Chondrocyte (in vitro differentiated cells): Measurements from ENCODE around the gene NLRP3. TPM values are rescaled to one million over a fixed set of nuclear protein-coding genes. Genes with fewer than 3 reads are reported as not detected.

ENCODE experiments used
- DNase-seq: peaks from one replicate; pipeline ENCODE4 v3.0.0; 2021; ENCODE audit warnings: mixed read lengths, low spot score
- H3K27ac Mint-ChIP-seq: one replicate; pipeline ENCODE4 v1.8.0; 2021; ENCODE audit warnings: mild to moderate bottlenecking, moderate library complexity, mixed read lengths; ENCODE audit not compliant: unreplicated experiment
- H3K27me3 Mint-ChIP-seq: 2 replicates; pipeline ENCODE4 v1.8.0; 2021; ENCODE audit warnings: low read depth, mixed read lengths
- H3K36me3 Mint-ChIP-seq: 2 replicates; pipeline ENCODE4 v1.8.0; 2021; ENCODE audit warnings: low read depth, mixed read lengths
- H3K4me1 Mint-ChIP-seq: 2 replicates; pipeline ENCODE4 v1.8.0; 2021; ENCODE audit warnings: low read depth, mild to moderate bottlenecking, mixed read lengths
- H3K4me3 Mint-ChIP-seq: one replicate; pipeline ENCODE4 v1.8.0; 2021; ENCODE audit warnings: mild to moderate bottlenecking, moderate library complexity, mixed read lengths; ENCODE audit not compliant: unreplicated experiment
- H3K9me3 Mint-ChIP-seq: 2 replicates; pipeline ENCODE4 v1.8.0; 2021; ENCODE audit warnings: low read depth, mixed read lengths
- total RNA-seq: library from RNA; stranded (reverse); gene quantifications from 3 replicates; pipeline ENCODE4 v1.2.1, GENCODE V29; 2021
- TF ChIP-seq, protein P1 (sequence below): fragments of 200-600 bp; sonication (generic); IDR thresholded peaks from 2 replicates; pipeline ENCODE4 v1.5.0; 2021; ENCODE audit warnings: antibody characterized with exemption, mild to moderate bottlenecking, moderate library complexity

The NLRP3 gene
- total RNA-seq, 1 donor from 2014 or later, result 0.15 TPM

DNA sequence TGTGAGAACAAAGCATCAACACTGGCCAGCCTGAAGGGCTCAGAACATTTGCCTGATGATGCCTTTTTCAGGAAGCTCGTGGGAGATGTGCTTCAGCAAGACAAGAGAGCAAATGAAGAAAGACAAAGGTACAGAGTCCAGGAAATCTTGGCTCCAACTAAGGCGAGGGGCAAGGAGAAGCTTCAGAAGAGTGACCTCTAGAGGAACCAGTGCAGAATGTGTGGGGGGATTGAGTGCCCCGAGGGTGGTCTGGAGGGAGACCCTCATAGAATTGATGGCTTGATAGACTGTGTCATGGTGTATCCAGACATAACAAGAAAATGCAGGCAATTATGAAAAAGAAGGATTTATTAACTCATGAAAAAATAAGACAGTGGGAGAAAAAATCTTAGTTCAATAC is 15.3 kb upstream of the NLRP3 start:
- TF ChIP-seq, protein P1, sequence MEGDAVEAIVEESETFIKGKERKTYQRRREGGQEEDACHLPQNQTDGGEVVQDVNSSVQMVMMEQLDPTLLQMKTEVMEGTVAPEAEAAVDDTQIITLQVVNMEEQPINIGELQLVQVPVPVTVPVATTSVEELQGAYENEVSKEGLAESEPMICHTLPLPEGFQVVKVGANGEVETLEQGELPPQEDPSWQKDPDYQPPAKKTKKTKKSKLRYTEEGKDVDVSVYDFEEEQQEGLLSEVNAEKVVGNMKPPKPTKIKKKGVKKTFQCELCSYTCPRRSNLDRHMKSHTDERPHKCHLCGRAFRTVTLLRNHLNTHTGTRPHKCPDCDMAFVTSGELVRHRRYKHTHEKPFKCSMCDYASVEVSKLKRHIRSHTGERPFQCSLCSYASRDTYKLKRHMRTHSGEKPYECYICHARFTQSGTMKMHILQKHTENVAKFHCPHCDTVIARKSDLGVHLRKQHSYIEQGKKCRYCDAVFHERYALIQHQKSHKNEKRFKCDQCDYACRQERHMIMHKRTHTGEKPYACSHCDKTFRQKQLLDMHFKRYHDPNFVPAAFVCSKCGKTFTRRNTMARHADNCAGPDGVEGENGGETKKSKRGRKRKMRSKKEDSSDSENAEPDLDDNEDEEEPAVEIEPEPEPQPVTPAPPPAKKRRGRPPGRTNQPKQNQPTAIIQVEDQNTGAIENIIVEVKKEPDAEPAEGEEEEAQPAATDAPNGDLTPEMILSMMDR, result no peak
- H3K27ac Mint-ChIP-seq, result no peak overlapping the region
- no peaks in the 10 kb centered on the region for H3K4me1 Mint-ChIP-seq
- H3K27me3 Mint-ChIP-seq, result peaks cover 12% of the 10 kb centered on the region
- DNase-seq, result no peak
- H3K4me3 Mint-ChIP-seq, result no peak overlapping the region
- no peaks in the 10 kb centered on the region for H3K36me3 Mint-ChIP-seq
- H3K9me3 Mint-ChIP-seq, result no peaks in the 10 kb centered on the region

DNA sequence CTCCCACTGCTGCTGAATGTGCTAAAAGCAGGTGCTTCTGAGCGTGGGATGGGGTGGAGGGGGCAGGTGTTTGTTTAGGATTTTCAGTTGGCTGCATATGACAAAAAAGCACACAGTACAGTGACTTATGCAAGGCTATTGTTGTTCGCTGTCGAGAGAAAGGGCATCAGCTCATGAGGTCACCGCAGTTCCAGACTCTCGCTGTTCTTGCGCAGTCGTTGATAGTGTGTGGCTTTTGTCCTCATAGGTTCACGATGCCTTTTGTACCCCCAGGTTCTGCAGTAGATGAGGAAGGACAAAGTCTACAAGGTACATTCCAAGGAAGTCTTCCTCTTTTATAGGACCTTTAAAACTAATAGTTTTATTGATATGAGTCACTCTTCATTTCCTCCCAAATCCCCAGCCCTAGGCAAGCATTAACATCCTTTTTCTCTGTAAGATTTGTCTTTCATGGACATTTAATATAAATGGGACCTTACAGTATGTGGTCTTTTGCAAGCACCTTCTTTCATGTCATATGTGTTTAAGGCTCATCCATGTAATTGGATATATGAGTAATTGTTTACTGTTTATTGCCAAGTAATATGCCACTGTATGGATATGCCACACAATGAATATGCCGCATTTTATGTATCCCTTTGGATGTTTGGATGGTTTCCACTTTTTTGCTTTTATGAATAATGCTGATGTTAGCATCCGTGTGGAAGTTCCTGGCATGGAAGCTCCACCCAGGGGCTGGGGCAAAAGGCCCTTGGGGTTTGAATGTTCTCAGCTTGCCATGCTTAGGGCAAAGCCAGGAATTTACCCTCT is 14.5 kb upstream of the NLRP3 start:
- no peaks in the 10 kb centered on the region for H3K9me3 Mint-ChIP-seq
- H3K27me3 Mint-ChIP-seq, result peaks cover 12% of the 10 kb centered on the region
- H3K36me3 Mint-ChIP-seq, result no peaks in the 10 kb centered on the region
- no peak overlapping the region for H3K4me3 Mint-ChIP-seq
- no peak overlapping the region for H3K27ac Mint-ChIP-seq
- no peaks in the 10 kb centered on the region for H3K4me1 Mint-ChIP-seq
- TF ChIP-seq, protein P1, result no peak
- no peak for DNase-seq

DNA sequence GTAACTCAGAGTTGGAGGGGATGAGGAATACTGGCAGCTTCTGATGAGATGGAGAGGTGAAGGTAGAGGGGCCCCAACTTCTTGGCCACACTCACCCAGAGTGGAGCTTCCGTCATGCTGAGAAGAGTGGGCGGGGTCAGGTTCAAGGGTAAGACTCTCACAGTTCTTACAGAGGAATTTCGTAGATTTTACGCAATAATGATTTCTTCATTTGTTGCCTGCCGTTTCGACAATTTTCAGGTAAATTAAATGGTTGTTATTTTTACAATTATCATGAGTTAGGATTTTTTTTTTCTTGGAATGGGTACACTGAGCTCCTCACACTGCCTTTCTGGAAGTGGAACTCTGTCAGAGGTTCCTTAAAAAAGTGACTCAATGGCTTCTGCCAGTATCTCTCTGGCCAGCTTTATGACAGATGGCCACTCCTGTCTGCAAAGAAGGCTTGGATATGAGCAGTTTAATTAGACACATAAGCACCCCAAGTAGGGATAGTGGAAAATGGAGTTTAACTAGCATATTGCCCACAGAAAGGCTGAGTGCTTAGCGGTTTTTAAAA is 13.8 kb upstream of the NLRP3 start:
- Mint-ChIP-seq H3K4me3 (no peak overlapping the region), H3K27ac (no peak overlapping the region), H3K4me1 (no peaks in the 10 kb centered on the region), H3K36me3 (no peaks in the 10 kb centered on the region), H3K27me3 (peaks cover 12% of the 10 kb centered on the region), H3K9me3 (no peaks in the 10 kb centered on the region)
- no peak for DNase-seq
- TF ChIP-seq, protein P1, result no peak

DNA sequence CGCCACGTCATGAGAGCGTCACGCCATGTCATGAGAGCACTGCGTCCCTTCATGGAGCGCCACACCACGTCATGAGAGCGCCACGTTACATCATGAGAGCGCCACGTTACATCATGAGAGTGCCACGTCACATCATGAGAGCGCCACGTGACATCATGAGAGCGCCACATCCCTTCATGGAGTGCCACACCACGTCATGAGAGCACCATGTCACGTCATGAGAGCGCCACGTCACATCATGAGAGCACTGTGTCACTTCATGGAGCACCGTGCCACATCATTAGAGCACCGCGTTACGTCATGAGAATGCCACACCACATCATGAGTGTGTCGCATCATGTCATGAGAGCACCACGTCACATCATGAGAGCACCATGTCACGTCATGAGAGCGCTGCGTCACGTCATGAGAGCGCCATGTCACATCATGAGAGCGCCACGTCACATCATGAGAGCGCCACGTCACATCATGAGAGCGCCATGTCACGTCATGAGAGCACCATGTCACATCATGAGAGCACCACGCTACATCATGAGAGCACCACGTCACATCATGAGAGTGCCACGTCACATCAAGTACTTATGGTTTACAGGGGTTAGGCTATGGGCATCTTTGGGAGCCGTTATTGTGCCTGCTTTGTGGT is 9.8 kb upstream of the NLRP3 start:
- Mint-ChIP-seq H3K4me3 (no peak overlapping the region), H3K27me3 (peaks cover 4% of the 10 kb centered on the region), H3K9me3 (no peaks in the 10 kb centered on the region), H3K27ac (no peak overlapping the region), H3K36me3 (no peaks in the 10 kb centered on the region), H3K4me1 (no peaks in the 10 kb centered on the region)
- DNase-seq, result no peak
- TF ChIP-seq, protein P1, result no peak

DNA sequence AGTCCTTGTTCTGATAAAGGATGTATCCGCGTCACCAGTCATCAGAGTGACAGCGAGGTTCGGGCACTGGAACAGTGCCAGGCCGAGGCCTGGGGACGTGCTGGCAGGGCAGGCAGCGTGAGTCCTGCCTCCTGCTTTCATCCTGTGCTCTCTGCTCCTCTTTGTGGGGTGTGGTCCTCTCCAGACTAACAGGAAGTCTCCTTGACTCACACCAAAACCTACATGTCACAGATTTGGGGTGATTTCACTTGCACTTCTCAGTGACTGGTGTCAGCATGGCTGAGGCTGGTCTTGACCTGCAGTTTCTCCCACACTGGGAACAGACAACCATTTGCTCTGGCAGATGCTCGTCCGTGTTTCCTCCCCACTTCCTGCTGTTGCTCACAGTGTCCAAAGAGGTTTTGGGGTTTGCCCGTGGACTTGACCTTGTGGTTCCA is 8.8 kb upstream of the NLRP3 start:
- Mint-ChIP-seq H3K4me1 (no peaks in the 10 kb centered on the region), H3K36me3 (no peaks in the 10 kb centered on the region), H3K27me3 (peaks cover 4% of the 10 kb centered on the region), H3K27ac (no peak overlapping the region), H3K9me3 (no peaks in the 10 kb centered on the region), H3K4me3 (no peak overlapping the region)
- no peak for DNase-seq
- TF ChIP-seq, protein P1, result no peak
